RPMI8226 (cell line): ENCODE results near the gene DOCK2.
A peak's percentile ranks its signal among the peaks of the same experiment; 100 is the strongest.
"Not testable (repeated sequence)": the region's sequence is repeated elsewhere in the genome, so short reads cannot be mapped to it uniquely, and the experiment has no call there.

ENCODE experiments used
- DNase-seq: peaks from one replicate; pipeline ENCODE4 v3.0.0-alpha.2; 2015

DOCK2 gene

DNA sequence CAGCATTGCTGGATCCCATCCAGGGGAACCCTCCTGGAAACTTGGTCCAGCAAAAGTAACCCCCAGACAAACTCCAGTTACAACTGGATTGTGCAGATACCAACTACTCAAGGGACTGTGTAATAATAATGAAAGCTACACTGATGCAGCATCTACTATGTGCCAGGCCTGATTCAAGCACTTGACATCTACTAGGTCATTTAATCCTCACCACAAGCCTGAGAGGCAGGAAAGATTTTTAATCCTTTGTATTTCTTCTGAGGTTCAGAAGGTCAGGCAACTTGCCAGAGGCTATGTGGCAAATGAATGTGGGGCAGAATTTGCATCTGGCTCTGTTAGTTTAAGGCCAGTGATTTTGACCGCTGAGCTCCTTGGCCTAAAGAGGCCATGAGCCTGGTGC lies 439.1 kb downstream of the DOCK2 start:
- no peak for DNase-seq

DNA sequence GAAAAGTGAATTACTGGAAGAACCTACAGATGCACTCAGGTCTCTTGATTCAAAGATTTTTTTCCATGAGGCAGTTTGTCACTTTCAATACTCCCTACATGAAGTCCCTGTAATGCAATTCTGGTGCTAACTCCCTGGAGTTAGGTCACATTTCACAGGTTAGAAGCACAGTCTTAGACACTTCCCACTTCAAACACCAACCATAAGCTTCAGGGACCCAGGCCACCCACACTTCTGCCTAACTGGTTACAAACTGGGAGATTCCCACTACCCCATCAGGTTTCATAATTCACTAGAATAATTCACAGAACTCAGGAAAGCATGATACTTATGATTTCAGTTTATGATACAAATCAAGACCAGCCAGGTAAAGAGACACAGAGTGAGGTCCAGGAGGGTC lies 439.7 kb downstream of the DOCK2 start:
- no peak for DNase-seq

DNA sequence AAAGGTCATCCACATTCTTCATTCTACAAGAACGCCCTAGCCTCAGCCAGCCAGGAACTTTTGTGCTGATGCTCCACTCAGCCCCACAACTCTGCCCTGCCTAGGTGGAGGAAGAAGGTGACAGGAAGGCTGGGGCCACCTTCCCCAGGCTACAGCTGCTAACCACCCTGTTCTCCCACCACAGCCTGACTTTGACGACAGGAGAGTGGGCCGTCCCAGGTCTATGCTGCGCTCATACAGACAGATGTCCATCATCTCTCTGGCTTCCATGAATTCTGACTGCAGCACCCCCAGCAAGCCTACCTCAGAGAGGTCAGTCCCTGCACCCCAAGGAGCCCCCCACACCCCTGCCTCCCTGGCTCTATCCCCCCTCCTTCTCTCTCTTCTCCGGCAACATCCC lies 440.5 kb downstream of the DOCK2 start:
- DNase-seq: no peak

DNA sequence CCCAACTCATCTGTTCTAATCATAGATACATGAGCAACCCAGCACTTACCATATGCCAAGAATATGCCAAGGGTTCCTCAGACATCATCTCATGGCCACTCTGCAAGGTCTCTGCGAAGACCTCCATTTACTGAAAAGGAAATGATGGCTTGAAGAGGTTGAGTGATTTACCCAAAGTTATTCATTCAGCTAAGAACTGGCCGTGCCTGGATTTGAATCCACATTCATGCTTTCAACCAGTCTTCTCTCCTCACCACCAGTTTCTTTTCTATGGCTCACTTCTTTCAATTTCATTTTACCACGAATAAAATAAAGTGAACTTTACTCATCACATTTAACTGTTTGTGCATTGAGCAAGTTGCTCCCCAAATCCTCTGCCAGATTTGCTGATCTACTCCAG lies 441.4 kb downstream of the DOCK2 start:
- no peak for DNase-seq

DNA sequence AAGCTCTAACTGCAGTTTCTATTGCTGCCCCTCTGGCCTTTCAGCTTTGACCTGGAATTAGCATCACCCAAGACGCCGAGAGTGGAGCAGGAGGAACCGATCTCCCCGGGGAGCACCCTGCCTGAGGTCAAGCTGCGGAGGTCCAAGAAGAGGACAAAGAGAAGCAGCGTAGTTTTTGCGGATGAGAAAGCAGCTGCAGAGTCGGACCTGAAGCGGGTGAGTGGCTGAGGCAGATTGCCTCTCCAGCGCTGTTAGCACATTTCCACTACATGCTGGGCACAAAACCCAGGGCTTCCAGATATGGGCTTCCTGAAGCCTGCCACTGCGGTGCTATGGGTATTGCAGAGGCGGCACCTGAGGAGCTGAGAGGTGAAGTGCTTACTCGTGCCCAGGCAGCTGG lies 441.9 kb downstream of the DOCK2 start:
- no peak for DNase-seq

DNA sequence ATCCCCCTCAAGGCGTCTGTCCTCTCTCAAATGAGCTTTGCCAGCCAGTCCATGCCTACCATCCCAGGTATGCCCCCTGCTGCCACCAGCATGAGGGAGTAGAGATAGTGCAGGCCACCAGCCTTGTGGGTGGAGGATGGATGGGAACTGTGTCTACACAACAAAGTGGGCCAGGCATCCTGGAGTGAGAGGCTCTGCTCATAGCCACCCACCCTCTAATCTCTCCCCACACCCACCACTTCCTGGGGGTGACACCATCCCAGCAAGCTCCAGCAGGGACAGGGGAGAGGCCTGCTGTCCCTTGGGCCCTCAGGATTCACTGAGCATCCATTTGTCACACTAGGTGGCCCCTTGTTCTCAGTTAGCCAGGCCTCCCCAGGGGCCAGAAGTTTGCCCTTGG lies 443.1 kb downstream of the DOCK2 start:
- DNase-seq: no peak

DNA sequence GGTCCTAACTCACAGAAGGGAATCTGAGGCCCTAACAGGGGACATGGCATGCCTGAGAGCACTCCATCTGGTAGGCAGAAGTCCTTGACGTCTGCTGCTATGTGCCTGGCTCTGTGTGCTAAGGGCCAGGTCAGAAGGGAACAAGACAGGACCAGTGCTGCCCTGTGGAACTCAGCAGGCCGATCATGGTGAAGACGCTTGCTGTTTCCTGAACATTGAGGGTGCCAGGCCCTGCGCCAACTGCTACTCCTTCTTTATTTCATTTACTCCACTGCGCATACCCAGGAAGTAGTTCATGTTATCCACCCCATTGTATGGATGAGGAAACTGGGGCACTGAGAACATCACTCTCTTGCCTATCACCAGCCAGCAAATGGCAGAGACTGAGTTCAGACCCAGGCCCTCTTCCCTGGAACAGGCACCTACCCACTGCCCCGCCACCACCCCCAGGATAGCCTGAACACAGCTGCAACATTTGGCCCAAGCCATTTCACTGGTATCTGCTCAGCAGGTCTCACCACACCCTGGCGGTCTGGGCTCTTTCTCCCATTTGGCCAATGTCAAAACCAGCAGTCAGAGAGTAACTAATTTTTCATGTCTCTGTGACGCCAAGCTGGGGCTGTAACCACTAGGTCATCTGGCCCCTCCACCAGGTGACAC lies 443.8 kb downstream of the DOCK2 start:
- DNase-seq: no peak

DNA sequence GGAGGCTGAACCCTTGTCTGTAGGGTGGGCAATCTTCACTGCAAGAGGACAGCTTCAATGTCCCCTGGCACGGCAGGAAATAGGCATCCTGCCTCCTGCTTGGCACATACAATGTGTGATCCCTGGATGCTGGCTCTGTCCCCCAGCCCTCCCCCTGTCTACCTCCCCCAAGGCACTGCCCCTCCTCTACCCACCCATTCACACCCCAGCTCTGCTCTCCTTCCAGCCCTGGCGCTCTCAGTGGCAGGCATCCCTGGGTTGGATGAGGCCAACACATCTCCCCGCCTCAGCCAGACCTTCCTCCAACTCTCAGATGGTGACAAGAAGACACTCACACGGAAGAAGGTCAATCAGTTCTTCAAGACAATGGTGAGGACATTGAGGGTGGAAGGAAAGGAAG lies 444.5 kb downstream of the DOCK2 start:
- DNase-seq: no peak

DNA sequence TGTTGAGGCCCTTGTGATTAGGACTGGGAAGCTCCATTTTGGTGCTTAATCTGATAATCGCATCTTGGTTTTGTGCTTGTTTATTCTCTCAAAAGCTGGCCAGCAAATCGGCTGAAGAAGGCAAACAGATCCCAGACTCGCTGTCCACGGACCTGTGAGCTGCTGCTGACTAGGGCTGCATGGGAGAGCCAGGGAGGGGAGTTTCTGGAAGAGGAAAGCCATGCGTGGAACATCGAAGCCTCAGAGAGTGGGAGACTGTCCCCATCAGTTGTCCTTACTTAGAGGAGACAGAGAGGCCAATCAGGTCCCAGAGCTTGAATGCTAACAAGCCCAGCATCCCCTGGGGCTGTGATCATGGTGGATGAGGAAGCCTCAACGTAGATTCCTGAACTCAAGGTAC lies 445.6 kb downstream of the DOCK2 start:
- DNase-seq: no peak

DNA sequence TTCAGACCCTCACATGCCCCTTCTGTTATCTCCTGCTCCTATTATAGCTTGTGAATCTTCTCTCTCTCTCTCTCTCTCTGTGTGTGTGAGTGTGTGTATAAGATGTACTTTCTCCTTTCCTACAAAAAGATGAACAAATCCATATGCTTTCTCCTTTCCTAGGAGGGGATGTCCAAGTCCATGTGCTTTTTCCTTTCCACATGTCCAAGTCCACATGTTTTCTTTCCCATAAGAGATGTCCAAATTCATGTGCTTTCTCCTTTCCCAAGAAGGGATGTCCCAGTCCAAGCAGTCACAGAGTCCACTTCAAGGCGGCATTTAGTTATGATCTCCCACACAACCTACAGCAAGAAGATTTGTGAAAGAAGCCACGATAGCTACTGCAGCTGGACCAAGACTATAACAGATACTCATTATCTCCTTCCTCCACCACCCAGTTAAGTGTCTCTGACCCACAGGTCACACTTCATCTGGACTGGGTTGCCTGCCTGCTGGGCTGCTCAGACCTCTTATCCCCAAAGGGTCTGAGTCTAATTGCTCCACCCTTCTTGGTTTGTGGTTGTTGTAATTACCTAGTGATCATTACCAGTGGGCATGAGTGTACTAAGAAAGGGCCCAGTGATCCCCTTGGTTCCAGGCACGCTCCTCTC lies 450.2 kb downstream of the DOCK2 start:
- no peak for DNase-seq

DNA sequence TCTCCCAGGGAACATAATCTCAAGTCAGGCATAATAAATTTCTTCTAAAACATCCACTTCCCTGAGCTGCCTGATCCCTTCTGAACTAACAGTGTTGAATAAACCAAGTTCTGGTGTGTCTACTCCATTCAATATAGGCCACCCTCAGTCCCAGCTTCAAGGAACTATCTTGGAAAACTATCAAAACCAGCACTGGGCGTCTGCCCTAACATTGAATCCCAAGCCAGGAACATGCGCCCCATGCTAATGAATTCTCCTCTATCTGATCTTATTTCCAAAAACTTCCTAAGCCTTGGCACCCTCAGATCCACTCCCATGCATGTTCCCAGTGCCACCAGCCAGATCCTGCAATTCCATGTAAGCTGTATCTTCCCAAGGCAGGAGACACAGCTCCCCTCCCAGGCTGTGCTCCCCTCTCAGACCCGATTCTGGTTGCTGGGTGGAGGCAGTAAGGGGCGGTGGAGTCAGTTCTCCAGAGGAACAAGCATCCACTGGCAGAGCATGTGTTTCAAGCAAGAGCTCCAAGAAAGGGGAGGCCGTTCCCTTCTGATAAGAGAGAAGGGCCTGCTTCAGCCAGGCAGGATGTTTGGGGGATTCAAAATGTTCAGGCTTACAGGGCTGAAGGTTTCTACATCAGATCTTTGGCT lies 455.5 kb downstream of the DOCK2 start:
- no peak for DNase-seq

DNA sequence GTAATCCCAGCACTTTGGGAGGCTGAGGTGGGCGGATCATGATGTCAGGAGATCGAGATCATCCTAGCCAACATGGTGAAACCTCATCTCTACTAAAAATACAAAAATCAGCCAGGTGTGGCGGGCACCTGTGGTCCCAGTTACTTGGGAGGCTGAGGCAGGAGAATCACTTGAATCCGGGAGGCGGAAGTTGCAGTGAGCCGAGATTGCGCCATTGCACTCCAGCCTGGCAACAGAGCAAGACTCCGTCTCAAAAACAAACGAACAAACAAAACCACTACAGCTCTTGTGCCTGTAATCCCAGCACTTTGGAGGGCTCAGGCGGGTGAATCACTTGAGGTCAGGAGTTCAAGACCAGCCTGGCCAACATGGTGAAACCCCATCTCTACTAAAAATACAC lies 457.3 kb downstream of the DOCK2 start:
- DNase-seq: not testable (repeated sequence)

DNA sequence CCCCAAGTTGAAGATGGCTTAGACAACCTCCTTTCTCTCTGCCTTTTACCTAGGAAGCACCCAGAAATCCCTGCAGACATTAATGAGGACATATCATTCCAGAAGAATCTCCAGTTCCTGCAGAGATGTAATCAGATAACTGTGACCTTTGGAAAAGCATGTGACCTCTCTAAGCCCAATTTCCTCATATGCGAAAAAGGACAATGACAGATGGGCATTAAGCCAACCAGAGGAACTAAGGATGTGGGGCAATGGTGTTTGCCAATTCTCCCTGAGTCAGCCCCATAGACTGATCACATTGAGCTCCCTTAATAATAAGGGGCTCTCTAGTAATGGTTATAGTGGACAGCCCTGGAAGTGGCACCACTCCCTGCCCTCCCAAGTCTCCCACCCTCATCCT lies 458.6 kb downstream of the DOCK2 start:
- no peak for DNase-seq

DNA sequence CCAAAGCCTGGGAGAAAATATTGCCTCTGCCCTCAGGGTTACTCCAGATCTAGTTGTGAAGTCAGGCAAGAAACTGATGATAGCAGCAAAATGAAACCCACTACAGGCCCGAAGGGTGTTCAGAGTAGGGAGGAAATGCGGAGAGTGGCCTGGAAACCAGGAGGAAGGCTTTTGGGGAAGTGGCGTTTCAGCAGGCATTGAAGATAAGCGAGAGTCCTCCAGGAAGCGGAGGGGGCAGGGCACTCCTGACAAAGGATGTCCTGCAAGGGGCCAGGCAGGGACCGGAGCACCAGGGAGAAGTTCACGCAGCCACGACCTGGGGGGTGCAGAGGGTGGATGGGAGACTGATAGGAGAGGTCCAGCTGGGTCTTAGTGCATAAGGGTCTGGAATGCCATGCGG lies 460.9 kb downstream of the DOCK2 start:
- no peak for DNase-seq

DNA sequence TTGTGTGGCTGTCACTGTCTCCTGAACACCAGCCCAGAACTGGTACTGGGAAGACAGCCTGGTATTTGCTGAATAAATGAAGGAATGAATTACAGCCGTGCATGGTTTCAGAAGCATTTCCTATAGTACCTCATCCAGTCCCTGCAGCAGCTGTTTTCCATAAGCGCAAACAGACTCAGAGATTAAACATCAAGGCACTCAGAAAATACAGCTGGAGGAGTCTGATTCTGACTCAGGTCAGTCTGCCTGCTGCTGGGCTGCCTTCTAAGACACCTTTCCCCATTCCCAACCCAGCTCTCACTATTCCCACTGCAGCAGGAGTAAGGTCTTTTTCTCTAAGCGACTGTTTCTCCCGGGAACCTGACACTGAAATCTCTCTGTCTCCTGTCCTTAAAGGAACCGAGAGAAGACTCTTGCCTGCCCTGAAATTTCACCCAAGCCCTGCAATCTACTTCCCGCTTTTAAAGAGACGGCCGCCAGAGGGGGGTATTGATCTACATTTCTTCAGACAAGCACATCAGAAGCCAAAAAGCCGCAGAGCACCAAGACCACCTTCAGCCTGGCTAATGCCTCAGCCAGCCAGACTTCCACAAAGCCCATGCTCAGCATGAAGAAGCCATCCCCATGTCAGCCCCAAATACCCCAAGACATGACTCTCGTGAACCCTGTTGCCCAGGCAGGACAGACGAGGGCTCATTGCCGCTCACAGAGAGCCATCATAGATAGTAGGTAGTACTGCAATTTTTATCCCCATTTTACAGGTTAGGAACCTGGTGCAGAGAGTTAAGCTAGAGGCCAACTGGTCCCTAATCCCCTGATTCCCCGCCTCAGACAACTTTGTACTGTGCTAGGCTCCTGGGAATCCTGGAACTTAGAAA lies 463.2 kb downstream of the DOCK2 start:
- DNase-seq: peak; percentile 71

DNA sequence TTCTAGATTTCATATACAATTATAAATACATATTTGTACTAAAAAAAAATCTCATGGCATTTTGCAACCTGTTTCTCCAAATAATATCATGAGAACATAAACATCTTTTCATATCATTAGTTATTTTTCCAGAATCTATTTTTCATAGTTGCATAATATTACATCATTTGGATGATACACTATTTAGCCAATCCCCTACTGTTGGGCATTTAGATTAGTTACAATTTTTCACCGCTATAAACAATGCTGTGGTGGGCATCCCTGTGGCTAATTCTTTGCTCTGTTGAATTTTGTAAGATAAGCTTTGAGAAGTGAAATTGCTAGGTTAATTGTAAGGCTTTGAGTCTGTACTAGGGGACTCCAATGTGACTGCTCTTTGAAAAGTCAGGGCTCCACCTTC lies 466.4 kb downstream of the DOCK2 start:
- no peak for DNase-seq

DNA sequence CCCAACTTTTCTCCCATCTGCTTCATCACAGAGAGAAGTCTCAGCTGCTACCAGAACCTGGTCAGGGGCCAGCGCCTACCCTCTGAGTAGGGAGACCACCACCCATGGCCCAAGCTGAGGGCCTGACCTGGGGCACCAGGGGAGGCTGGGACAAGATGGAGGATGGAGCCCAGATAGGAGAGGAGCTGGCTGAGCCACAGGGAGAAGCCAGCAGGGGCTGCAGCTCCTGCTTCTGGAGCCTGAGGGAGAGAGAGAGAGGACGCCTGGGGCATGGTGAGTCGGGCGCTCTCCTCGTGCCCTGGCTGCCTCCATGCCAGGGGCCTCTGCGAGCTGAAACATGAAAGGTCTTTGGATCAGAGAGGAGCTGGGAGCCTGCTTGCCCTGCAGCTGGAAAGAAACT lies 467.2 kb downstream of the DOCK2 start:
- DNase-seq: no peak

DNA sequence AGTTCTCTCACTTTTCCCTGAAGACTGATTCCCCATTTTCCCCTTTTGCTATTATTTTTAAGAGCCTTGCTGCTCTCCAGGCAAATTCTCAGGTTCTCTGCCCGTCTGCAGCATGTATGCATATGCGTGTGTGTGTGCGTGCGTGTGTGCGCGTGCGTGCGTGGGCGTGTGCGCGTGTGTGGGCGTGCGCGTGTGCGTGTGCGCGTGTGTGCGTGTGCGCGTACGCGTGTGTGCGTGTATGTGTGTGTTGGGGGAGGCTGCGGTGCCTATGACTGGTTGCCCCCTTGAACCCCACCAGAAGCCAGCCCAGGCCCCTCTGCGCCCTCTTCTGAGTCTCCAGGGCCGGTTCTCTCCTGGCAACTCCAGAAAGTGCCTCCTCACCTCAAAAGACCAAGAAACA lies 467.6 kb downstream of the DOCK2 start:
- DNase-seq: no peak

DNA sequence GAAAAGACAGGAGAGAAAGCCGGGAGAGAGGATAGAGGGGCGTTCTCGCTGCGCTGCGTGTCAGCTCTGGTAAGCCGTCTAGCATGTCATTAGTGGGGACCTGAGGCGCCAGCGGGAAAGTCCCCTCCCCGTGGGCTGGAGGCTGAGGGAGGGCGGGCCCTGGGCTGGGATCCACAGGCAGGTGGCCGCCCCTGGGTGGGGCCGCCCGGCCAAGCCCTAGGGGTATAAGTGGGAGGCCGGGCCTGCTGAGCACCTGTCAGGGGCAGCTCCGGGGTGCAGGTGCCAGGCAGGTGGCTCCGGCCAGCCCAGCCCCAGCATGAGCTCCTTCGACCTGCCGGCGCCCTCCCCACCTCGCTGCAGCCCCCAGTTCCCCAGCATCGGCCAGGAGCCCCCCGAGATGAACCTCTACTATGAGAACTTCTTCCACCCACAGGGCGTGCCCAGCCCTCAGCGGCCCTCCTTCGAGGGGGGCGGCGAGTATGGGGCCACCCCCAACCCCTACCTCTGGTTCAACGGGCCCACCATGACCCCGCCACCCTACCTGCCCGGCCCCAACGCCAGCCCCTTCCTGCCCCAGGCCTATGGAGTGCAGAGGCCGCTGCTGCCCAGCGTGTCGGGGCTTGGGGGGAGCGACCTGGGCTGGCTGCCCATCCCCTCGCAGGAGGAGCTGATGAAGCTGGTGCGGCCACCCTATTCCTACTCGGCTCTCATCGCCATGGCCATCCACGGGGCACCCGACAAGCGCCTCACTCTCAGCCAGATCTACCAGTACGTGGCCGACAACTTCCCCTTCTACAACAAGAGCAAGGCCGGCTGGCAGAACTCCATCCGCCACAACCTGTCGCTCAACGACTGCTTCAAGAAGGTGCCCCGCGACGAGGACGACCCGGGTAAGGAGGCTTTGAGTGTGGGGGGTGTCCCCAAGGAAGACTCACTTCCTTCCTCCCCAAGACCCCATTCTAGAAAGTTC lies 468.9 kb downstream of the DOCK2 start, which contains the start of gene FOXI1:
Gene FOXI1, plus strand, starts transcription at position 256 of the 970 bp plus-strand sequence. Its CDS starts 61 bp downstream, at position 317.
- no peak for DNase-seq

DNA sequence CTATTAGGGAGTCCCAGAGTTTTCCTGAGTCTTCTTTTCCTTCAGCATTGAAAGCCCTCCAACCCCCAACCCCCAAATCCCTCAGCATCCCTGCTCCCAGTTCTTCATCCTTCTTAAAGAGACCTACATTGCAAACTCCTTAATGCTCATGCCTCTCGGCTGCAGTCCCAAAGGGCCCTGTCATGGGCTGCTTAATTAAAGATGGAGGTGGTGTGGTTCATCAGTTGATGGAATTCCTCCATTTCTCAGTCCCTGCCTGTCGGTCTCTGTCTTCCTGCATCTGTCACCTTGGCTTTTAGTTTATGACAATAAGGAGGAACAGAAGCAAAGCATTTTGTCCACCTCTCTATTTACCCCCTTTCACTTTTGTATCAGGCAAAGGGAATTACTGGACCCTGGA lies 470.6 kb downstream of the DOCK2 start:
- no peak for DNase-seq

DNA sequence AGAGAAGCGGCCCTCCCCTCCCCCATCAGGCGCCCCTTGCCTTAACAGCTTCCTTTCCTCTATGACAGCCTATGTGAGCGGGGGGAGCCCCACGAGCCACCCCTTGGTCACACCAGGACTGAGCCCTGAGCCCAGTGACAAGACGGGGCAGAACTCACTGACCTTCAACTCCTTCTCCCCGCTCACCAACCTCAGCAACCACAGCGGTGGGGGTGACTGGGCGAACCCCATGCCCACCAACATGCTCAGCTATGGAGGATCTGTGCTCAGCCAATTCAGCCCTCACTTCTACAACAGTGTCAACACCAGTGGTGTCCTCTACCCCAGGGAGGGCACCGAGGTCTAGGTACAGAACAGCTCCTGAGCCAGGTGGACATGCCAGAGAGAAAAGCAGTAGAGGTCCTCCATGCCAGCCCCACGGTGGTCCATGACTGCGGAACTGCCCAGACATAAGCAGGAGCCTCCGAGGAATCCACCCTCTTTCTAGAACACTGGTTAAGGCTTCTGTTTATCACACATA lies 471.3 kb downstream of the DOCK2 start:
- DNase-seq: no peak
